Activated T-cell treated with anti-CD3 and anti-CD28 coated beads, Interleukin-2, amount 50 U/mL, for 48 hours (primary cell): ENCODE results near the gene ENTREP3.
"Not testable (repeated sequence)": the region's sequence is repeated elsewhere in the genome, so short reads cannot be mapped to it uniquely, and the experiment has no call there.

Experiments used
- DNase-seq, 2 experiments: peaks; one replicate each; pipeline ENCODE4 v3.0.0-alpha.2; 2020

Gene ENTREP3

GRCh38 chr1:155220211-155220965 lies 34.9 kb downstream of the ENTREP3 start:
- DNase-seq = not testable (repeated sequence)

- peak in 1 of 2 experiments; percentile 55 for DNase-seq
Measured at GRCh38 chr1:155219592-155220031, 35.7 kb downstream of the ENTREP3 start.

GRCh38 chr1:155218854-155219591 lies 36.3 kb downstream of the ENTREP3 start:
- DNase-seq = peak in 1 of 2 experiments; percentile 63

GRCh38 chr1:155214702-155215101 lies 40.6 kb downstream of the ENTREP3 start:
- not testable (repeated sequence) for DNase-seq

- DNase-seq = not testable (repeated sequence)
Measured at GRCh38 chr1:155212051-155212440, 43.2 kb downstream of the ENTREP3 start.

GRCh38 chr1:155211381-155212050 lies 43.8 kb downstream of the ENTREP3 start:
- not testable (repeated sequence) for DNase-seq

DNA sequence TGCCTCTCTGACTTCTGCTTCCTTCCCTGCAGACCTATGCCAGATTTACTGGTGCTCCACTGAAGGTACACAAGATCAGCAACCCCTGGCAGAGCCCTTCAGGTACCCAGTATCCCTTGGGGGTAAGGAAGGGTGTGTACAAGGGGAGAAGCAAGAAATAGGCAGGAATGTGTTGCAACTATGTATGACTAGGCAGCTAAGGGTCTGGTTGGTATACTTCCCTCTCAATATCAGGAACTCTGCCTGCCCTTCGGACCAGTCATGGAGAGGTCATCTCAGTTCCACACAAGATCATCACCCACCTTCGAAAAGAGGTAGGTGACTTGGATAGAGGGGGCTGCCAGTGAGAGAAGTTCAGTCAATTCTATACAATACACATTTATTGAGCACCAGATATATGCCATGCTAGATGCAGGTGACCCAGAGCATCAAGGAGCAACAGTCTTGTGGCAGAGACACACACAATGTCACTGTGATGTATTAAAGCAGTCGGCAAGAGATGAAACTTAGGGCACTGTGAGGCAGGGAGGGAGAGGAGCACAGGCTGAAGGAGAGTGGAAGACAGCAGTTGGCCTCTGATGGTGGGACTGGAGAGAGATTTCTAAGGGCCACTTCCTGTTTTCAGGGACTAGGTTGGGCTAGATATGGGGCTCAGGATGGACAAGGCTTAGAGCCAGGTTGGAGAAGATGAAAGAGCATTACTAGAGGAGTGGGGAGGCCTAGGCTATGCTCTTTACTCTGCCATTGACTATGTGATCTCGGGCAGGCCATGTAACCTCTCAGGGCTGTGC lies 44.8 kb downstream of the ENTREP3 start:
- DNase-seq = no peak

- no peak for DNase-seq
Measured at GRCh38 chr1:155209312-155209721, 46.0 kb downstream of the ENTREP3 start.

DNA sequence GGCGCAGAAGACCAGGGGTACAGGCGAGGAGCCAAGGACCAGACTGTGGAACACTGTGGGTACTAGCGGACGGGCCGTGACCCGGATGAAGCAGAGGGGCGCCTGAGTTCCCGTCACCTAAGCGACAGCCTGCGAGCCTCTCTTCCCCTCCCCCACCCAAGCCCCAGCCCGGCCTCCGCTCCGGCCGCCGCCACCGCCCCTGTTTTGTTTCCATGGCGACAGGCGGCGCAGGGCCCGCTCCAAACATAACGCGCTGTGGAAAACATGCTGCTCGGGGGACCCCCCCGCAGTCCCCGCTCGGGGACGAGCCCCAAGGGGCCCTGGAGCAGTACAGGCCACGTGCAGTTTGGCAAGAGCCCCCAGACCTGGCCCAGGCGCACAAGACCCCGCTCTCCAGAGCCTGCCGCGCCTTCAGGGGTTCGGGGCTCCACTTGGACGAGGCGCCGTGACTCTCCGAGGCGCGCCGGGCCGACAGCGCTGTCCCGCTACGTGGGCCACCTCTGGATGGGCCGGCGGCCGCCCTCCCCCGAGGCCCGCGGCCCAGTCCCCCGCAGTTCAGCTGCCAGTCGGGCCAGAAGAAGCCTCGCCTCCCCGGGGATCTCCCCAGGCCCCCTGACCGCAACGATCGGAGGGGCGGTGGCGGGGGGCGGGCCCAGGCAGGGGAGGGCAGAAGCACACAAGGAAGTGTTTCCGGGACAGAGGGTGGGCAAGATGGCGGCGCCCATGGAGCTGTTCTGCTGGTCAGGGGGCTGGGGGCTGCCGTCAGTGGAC lies 46.6 kb downstream of the ENTREP3 start, which contains the start of gene MTX1:
MTX1 (plus strand) TSS at position 155 of the 771 bp plus-strand sequence; CDS start at position 265, 110 bp downstream.
- DNase-seq = peak; percentile 90 to 91

DNA sequence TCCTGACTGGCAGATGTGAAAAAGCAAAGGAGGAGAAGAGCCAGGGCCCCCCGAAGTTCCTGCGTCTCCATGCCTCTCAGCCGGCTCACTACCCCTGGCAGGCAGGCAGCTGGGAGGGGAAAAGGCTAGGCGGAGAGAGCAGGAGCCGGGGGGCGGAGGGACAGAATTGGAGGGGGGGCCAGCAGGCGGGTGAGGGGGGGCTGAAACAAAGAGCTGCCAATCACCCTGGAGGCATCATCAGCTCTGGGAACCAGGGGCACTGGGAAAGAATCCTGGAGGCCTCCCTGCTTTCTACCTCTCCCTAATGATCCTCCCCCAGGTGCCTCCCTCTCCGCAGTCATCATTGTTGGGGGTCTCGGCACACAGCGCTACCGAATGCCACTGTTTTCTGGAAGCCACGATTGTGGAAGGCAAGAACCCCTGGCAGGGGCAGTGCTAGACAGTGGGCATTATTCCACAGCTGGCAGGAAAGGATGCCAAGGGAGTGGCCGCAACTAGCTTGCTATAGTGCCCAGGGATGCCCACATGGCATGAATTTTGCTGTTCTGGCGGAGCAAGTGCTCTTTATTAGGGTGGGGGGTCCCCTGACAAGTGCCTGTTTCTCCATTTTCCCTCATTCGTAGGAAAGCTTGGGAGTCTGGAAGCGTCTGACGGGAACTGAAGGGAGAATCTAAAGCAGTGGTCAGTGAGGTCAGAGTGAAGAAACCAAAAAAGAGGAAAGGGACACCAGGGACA lies 47.3 kb downstream of the ENTREP3 start, which contains the start of gene THBS3:
THBS3 (minus strand) TSS at position 92 of the 735 bp plus-strand sequence; CDS start at position 71, 21 bp downstream.
- DNase-seq = no peak

DNA sequence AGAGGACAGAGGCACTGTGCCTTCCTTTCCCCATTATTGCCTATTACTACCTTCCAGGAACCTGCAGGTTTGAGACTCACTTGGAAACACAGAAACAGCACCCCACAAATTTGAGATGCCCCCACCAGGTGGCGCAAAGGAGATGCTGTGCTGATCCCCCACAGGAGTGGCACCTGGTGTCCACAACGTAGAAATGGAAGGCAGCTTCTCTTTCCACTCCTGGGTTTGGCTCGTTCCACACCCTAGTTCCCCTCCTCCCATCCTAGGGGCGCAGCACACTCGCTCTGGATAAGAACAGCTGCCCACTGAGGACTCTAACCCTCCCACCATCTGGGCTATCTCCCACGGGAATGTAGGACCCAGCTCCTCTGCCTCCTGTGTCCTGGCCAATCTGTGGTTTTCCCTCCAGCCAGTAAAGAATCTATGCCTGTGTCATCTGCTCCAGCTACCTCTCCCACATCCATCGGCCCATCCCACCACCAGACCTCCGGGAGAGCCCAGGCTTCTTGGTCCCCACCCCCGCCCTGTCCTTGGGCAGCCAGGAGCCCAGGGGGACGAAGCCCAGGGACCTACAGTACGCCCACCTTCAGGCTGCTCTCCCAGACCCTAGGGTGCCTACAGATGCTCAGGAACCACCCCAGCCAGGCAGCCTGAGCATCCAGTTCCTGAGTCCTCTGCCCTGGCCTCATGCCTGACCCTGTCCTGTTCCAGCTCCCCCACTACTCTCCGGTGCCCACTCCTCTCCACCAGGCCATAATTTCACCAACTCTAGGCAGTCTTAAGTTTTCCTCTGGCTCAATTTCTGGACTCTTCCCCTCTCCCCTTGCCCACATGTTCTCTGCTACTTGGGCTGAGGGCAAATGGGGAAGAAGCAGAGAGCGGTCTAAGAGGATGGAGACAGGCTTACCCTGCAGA lies 48.1 kb downstream of the ENTREP3 start:
- DNase-seq = peak; percentile 95 to 98

- DNase-seq = no peak
Measured at GRCh38 chr1:155205969-155206593, 49.2 kb downstream of the ENTREP3 start.

GRCh38 chr1:155205035-155205434 lies 50.2 kb downstream of the ENTREP3 start:
- no peak for DNase-seq

DNA sequence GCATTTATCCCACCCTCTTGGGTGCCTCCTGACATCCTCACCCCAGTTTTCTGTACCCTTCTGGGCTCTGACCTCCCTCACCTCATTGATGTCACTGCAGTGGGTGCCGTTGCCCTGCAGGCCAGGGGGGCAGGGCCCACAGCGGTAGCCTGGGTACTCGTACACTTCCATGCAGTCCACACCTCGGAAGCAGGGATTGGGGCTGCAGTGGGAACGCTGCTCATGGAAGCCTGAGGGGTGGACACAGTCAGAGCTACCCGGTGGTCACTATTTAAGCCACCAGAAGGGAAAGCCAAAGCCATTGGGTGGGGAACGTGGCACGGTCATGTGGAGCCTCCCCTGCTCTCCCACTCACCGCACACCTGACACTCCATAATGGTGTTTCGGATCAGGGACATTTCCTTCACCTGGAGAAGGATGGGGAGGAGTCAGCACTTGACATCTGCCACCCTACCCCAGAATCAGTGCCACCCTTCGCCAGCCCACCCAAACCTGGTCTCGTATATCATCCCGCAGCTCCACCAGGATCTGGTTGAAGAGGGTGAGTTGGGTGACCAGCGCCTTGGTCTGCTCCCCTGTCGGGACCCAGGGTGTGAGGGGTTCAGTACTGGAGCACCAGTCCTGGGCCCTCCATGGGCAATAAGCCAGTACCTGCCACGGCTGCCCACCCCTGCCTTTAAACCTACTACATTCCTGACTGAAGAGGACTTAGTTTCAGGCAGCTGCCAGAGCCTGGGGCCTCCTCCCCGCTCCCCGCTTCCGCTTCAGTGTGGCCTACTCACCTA lies 52.4 kb downstream of the ENTREP3 start:
- DNase-seq = no peak

GRCh38 chr1:155202198-155202597 lies 53.1 kb downstream of the ENTREP3 start:
- no peak for DNase-seq

- no peak for DNase-seq
Measured at GRCh38 chr1:155200920-155201319, 54.4 kb downstream of the ENTREP3 start.

- DNase-seq = no peak
Measured at GRCh38 chr1:155199792-155200191, 55.5 kb downstream of the ENTREP3 start.

DNA sequence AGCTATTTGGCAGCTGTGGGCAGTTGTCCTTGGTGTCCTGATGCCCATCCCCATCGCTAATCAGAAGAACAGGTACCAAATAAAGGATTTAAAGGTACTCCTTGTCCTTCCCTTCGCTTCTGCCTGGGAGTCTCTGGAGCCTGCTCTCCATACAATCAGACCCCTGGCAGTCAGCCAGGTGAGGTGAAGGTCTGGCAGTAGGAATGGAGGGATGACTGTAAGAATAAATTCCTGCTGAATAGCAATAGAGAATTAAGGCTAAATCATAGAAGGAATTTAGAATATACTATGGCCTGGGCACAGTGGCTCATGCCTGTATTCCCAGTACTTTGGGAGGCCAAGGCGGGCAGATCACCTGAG lies 56.8 kb downstream of the ENTREP3 start:
- DNase-seq = no peak
